22Rv1 (cell line): Measurements from ENCODE around the gene SPIN1.

ENCODE experiments used
- H3K27ac ChIP-seq: fragments of 450-650 bp; 2 replicates; pipeline ENCODE4 v1.5.1; 2017
- CTCF ChIP-seq: fragments of 450-650 bp; IDR thresholded peaks from 2 replicates; pipeline ENCODE4 v1.5.1; 2017; ENCODE audit warnings: mild to moderate bottlenecking
- ZFX ChIP-seq: fragments of 450-650 bp; IDR thresholded peaks from 2 replicates; pipeline ENCODE4 v1.6.1; 2017; ENCODE audit warnings: antibody characterized with exemption, borderline replicate concordance

The SPIN1 gene

GRCh38 chr9:88359974-88360373 is 28.3 kb upstream of the SPIN1 start:
- TF ChIP-seq CTCF (no peak), ZFX (no peak)
- H3K27ac ChIP-seq, result no peak overlapping the region

- no peak for TF ChIP-seq CTCF
- no peak for TF ChIP-seq ZFX
These were observed 25.6 kb upstream of the SPIN1 start for GRCh38 chr9:88362681-88363080.

GRCh38 chr9:88363661-88364060 is 24.6 kb upstream of the SPIN1 start:
- no peak for TF ChIP-seq CTCF
- H3K27ac ChIP-seq, result no peak overlapping the region

More at GRCh38 chr9:88362681-88363080, 25.6 kb upstream of the SPIN1 start:
- H3K27ac ChIP-seq, result no peak overlapping the region

GRCh38 chr9:88364706-88365105 is 23.5 kb upstream of the SPIN1 start:
- TF ChIP-seq ZFX (no peak), CTCF (no peak)
- no peak overlapping the region for H3K27ac ChIP-seq

- no peak overlapping the region for H3K27ac ChIP-seq
- TF ChIP-seq CTCF (no peak), ZFX (no peak)
These were observed 17.9 kb upstream of the SPIN1 start for GRCh38 chr9:88370346-88370745.

GRCh38 chr9:88372103-88372654 is 16.1 kb upstream of the SPIN1 start:
- TF ChIP-seq CTCF (no peak), ZFX (no peak)
- no peak overlapping the region for H3K27ac ChIP-seq

- no peak overlapping the region for H3K27ac ChIP-seq
- no peak for TF ChIP-seq CTCF
- no peak for TF ChIP-seq ZFX
These were observed 15.2 kb upstream of the SPIN1 start for GRCh38 chr9:88373045-88373444.
